Right kidney (tissue), 1 donor: ENCODE data around the gene MTCL1.

Source experiments
- DNase-seq: peaks from one replicate; pipeline ENCODE4 v3.0.0-alpha.2; 2016

The MTCL1 gene

DNA sequence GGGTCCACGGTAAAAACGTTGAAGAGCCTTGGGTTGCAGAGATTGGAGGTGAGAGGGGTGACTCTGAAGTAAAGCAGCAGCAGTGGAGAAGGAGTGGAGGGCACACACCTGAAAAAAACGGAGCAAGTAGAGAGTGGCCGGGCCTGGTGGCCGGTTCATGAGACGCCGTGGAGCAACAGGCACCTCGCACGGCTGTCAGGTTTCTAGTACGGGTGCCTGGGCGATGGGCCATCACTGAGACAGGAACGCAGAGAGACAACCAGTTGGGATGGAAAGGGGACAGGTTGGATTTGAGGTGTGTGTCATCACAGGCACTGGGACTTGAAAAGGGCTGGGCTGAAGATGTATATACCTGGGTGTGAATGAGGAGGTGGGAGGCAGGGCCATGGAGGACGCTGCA is 104.2 kb downstream of the MTCL1 start:
- DNase-seq, result no peak

GRCh38 chr18:8810157-8810556 is 104.8 kb downstream of the MTCL1 start:
- DNase-seq, result no peak

DNA sequence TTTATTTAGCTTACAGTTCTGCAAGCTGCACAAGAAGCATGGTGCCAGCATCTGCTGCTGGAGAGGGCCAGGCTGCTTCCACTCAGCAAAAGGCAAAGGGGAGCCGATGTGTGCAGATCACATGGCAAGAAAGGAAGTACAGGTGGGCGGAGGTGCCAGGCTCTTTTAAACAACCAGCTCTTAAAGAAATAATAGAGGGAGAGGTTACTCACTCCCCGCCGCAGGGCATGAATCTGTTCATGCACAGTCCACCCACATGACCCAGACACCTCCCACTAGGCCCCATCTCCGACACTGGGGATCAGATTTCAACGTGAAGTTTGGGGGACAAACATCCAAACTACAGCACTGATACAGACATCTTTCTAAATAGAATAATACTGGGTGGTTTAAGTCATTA is 105.8 kb downstream of the MTCL1 start:
- no peak for DNase-seq

DNA sequence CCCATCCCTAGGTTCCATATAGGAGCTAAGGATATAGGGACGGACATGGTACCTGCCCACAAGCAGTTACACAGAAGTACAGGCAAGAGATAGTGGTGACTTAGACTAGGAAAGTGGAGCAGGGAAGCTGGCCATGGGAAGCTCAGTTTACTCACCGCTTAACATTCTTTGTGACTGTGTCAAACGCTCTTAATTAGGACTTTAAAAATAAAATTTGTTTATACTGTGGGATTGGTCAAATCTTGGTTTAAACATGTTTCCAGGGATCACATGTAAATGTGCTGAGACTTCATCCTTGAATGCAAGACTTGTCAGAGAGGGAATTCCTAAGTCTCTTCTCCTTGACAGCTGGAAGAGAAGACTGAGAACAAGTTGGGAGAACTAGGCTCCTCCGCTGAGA is 107.3 kb downstream of the MTCL1 start:
- DNase-seq, result no peak

DNA sequence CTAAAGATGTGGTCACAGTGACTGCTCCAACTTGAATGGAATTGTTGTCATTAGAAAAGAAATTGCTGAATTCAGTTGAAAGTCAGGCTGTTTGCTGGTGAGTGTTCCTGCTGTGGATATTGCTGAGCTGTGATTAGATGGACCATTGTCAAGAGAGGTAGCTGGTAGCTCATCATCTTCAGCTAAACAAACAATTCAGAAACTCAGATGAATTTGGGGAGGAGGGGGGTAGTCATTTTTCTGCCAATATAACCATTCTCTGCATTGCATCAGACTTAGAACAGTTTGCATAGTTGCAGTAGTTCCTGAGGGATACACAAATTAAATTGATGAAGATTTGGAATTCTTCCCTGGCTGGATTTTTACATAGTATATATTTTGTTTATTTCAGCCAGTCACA is 108.3 kb downstream of the MTCL1 start:
- no peak for DNase-seq

GRCh38 chr18:8814206-8814605 is 108.8 kb downstream of the MTCL1 start:
- no peak for DNase-seq

DNA sequence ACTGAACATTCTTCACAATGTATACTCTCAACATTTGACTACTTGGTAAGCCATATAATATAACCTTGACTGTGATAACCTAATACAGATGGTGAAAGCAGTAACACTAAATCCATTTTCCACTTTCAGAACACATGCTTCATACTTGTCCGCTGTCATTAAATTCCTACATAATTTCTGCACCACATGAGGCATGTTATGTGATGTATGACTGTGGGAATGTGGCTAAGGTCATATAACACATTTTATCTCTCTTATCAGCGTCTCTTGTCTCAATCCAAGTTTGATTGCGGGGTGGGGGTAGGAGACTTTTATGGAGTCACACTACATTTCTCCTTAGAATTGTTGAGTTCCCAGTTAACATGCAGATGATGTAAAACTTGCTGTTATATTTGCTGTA is 110.9 kb downstream of the MTCL1 start:
- DNase-seq, result no peak

- DNase-seq, result no peak
Observed at GRCh38 chr18:8816816-8817215, 111.5 kb downstream of the MTCL1 start.

- DNase-seq, result no peak
Observed at GRCh38 chr18:8818982-8819381, 113.6 kb downstream of the MTCL1 start.

DNA sequence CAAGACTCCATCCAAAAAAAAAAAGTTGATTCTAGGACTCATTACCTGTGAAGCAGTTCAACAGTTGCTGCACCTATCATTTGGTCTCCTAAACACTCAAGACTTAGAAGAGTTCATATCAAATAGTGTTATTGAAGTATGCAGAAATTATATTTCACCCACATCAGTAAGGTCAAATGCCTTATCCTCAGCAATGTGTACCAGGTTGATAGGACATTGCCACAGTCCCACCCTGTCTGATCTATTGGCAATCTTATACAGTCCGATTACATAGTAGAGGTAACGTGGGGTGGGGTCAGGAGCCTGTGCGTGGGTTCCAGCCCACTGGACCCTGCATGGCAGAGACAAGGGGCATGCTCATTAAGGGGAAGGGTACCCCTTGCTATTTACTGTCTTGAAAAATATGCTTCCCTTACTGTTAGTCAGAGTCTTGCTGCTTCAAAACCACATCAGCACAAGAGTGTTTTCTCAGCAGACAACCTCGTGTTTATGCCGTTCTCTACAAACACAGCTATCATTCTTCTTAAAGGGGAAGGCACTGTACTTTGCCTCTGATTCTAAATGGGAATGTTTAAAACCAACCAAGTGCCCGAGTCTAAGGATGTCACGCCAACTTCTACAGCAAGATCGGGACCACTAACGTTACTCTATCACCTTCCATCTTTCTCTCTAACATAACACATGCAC is 115.2 kb downstream of the MTCL1 start:
- DNase-seq, result no peak

DNA sequence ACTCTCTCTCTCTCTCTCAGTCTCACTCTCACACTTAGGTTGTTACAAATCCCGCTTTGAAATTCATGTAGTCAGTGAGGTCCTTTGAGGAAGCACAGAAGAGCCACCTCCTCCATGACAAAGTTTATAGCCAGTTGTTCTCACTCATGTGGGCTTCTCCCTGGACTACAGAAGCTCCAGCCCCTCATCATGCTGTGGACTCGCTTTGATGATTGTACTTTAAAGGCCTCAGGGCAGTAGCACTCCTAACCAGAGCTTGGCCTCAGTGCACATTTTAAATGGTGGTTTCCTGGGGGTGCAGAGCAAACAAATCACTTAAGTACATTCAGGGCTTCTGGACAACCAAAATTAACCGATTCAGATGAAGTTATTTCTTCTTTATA is 115.7 kb downstream of the MTCL1 start:
- DNase-seq, result no peak

- DNase-seq, result no peak
Observed at GRCh38 chr18:8821531-8821930, 116.2 kb downstream of the MTCL1 start.

DNA sequence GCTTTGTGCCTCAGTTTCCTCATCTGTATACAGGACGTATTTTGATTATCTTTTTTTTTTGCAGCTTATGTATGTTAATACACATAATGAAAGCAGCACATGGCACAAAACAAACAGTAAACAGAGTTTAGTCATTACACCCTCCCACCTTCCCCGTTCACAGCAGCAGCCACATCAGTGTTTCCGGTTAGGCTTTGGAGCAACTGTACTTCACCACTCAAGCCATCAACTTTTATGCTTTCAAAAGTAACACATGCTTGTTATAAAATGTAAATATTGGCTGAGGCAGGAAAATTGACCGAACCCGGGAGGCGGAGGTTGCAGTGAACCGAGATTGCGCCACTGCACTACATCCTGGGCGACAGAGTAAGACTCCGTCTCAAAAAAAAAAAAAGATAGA is 117.3 kb downstream of the MTCL1 start:
- no peak for DNase-seq

GRCh38 chr18:8823530-8823929 is 118.2 kb downstream of the MTCL1 start:
- DNase-seq, result no peak

GRCh38 chr18:8824846-8825245 is 119.5 kb downstream of the MTCL1 start:
- DNase-seq, result no peak

DNA sequence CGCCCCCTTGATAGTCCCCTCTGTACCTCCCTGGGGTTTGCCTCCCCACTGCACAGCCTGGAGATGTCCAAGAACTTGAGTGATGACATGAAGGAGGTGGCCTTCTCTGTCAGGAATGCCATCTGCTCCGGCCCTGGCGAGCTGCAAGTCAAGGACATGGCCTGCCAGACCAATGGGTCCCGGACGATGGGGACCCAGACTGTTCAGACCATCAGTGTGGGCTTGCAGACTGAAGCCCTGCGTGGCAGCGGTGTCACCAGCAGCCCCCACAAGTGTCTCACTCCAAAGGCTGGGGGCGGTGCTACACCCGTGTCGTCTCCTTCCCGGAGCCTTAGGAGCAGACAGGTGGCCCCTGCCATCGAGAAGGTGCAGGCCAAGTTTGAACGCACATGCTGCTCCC is 119.9 kb downstream of the MTCL1 start:
- DNase-seq, result no peak

DNA sequence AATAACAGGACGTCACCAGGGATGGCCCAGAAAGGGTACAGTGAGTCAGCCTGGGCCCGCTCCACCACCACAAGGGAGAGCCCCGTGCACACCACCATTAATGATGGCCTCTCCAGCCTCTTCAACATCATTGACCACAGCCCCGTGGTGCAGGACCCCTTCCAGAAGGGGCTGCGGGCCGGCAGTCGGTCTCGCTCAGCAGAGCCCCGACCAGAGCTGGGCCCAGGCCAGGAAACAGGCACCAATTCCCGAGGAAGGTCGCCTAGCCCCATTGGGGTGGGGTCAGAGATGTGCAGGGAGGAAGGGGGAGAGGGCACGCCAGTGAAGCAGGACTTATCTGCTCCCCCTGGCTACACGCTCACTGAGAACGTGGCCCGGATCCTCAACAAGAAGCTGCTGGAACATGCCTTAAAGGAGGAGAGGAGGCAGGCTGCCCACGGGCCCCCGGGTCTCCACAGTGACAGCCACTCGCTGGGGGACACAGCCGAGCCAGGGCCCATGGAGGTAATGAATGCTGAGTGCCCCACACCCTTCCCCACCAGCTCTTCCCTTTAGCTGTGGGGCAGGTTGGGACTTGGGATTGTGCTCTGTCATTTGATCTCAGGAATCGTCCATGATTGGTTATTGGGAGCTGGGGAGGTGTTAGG is 120.5 kb downstream of the MTCL1 start:
- no peak for DNase-seq

DNA sequence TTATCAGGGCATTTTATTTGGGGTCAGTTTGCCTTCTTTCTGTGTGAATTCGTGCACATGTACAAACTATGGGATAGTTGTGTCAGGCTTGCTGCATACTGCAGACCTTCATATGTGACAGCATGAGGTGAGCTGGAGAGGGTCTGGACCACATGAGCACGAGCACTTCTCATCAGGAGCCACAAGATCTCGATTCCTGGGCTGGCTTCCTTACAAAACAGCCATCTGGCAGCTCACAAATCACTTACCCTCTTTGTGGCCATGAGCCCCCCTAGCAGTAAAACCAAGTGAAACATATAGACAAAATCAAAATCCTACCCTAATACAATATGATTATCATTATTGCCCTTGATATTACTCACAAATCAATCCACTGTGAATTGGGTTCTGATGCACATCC is 121.2 kb downstream of the MTCL1 start:
- DNase-seq, result no peak

GRCh38 chr18:8826971-8827370 is 121.6 kb downstream of the MTCL1 start:
- no peak for DNase-seq

DNA sequence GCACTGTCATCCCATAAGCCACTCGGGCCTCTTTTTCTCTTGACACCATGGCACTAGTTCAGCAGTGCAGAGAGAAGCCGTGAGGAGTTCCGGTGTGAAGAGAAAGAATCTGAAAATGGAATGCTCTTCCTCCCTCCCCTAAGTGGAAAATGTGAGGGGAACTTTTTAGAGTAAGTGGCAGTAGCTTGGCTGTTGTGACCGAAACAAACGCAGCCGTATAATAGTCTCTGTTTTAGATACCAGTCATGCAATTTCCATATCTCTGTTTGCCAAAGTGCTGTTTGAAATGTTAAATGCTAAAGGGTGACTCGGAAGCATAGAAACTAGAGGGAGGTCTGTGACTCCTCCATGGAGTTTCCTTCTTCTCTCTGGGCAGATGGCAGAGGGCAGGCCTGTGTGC is 122.9 kb downstream of the MTCL1 start:
- DNase-seq, result no peak

- DNase-seq, result no peak
Observed at GRCh38 chr18:8828798-8829197, 123.4 kb downstream of the MTCL1 start.

GRCh38 chr18:8830067-8831060 is 125.0 kb downstream of the MTCL1 start:
- no peak for DNase-seq

GRCh38 chr18:8831112-8831511 is 125.8 kb downstream of the MTCL1 start:
- no peak for DNase-seq
